CD4-positive, alpha-beta T cell (primary cell): ENCODE measurements around the gene GLB1L3. TPM values are rescaled to one million over a fixed set of nuclear protein-coding genes. Genes with fewer than 3 reads are reported as not detected.
A peak's percentile ranks its signal among the peaks of the same experiment; 100 is the strongest.

Experiments used
- ATAC-seq: fragments of 200-7000 bp; cut with Tn5 transposase; one replicate; pipeline ENCODE4 v1.10.0; 2022; ENCODE audit warnings: mild to moderate bottlenecking; ENCODE audit not compliant: poor library complexity
- CTCF ChIA-PET: fragments of 350-600 bp; sonication (Branson Sonifier 250); formaldehyde crosslinking; loops from one replicate; lab custom pipeline; 2021; ENCODE audit warnings: antibody characterized with exemption, inconsistent platforms; lab: Charles Lee
- POLR2A ChIA-PET: fragments of 350-600 bp; sonication (Branson Sonifier 250); formaldehyde crosslinking; loops from one replicate; lab custom pipeline; 2021; ENCODE audit warnings: antibody characterized with exemption, inconsistent platforms; lab: Charles Lee
- DNase-seq, 14 experiments: peaks; one replicate each; pipeline ENCODE4 v3.0.0-alpha.2; 2013 to 2020; ENCODE audit warnings: mixed read lengths in 2 of 14
- H3K27ac ChIP-seq, 2 donors: one replicate each; pipeline versions ENCODE4 v1.5.1 to v1.7.0; 2013; ENCODE audit warnings: low read length in 2 of 2, low read depth in 1 of 2, mild to moderate bottlenecking in 1 of 2
- H3K27me3 ChIP-seq, 2 experiments: 1 replicate in 1 of 2; 2 replicates in 1 of 2; pipeline versions ENCODE4 v1.6.1 to v1.7.0; 2013; ENCODE audit warnings: low read length in 2 of 2, control low read depth in 1 of 2, mild to moderate bottlenecking in 1 of 2, moderate library complexity in 1 of 2; ENCODE audit not compliant: insufficient read depth in 2 of 2, control insufficient read depth in 1 of 2
- H3K36me3 ChIP-seq: one replicate; pipeline ENCODE4 v1.6.1; 2013; ENCODE audit warnings: low read length, control low read depth; ENCODE audit not compliant: insufficient read depth
- H3K4me1 ChIP-seq: one replicate; pipeline ENCODE4 v1.6.1; 2013; ENCODE audit warnings: low read length, control low read depth; ENCODE audit not compliant: insufficient read depth
- H3K4me3 ChIP-seq: one replicate; pipeline ENCODE4 v1.5.1; 2013; ENCODE audit warnings: mild to moderate bottlenecking, low read length, moderate library complexity
- H3K9me3 ChIP-seq, 2 experiments: 1 replicate in 1 of 2; 2 replicates in 1 of 2; pipeline versions ENCODE4 v1.6.1 to v1.7.0; 2013; ENCODE audit warnings: low read length in 2 of 2, mild to moderate bottlenecking in 2 of 2, control low read depth in 1 of 2, moderate library complexity in 1 of 2; ENCODE audit not compliant: control insufficient read depth in 1 of 2, insufficient read depth in 1 of 2
- H3K27ac Mint-ChIP-seq: one replicate; pipeline ENCODE4 v1.8.0; 2020; ENCODE audit warnings: mixed read lengths
- H3K27me3 Mint-ChIP-seq: one replicate; pipeline ENCODE4 v1.8.0; 2021; ENCODE audit warnings: mixed read lengths
- H3K36me3 Mint-ChIP-seq: one replicate; pipeline ENCODE4 v1.8.0; 2021; ENCODE audit warnings: low read depth, mixed read lengths
- H3K4me1 Mint-ChIP-seq: one replicate; pipeline ENCODE4 v1.8.0; 2021; ENCODE audit warnings: low read depth, mixed read lengths
- H3K4me3 Mint-ChIP-seq: one replicate; pipeline ENCODE4 v1.8.0; 2020; ENCODE audit warnings: mild to moderate bottlenecking, mixed read lengths
- H3K9me3 Mint-ChIP-seq: one replicate; pipeline ENCODE4 v1.8.0; 2020; ENCODE audit warnings: mixed read lengths
- intact Hi-C, 2 experiments: fragments of 100-400 bp; cut with DNase I in 1 of 2; cut with micrococcal nuclease in 1 of 2; formaldehyde crosslinking; loops; one replicate each; pipeline versions ENCODE4 v1.15.1 to v1.9.0; 2023 to 2025; cut with DNase I, micrococcal nuclease
- total RNA-seq, 174 experiments: library from RNA in 2 of 174; stranded (reverse) in 2 of 174; gene quantifications; one replicate each; pipeline ENCODE4 v1.2.3 and lab custom pipeline; 2021 to 2026
- TF ChIP-seq, protein P1 (sequence below): fragments of 200-600 bp; IDR thresholded peaks from one replicate; pipeline ENCODE4 v1.8.0; 2022; ENCODE audit warnings: antibody characterized with exemption, mild to moderate bottlenecking

The GLB1L3 gene
- total RNA-seq, 2 experiments from 2014 or later = 1.3 to 1.5 TPM

GRCh38 chr11:134270250-134270714 is 5.9 kb upstream of the GLB1L3 start:
- peak overlapping the region; percentile 42 for H3K27ac Mint-ChIP-seq
- ChIA-PET POLR2A (no interaction called here), CTCF (interaction anchor here (0.9 to 1.2 kb wide), 4 partner anchors 8 to 63 kb away, joined by 3 to 6 read pairs (median 3); no protein-coding TSS in a partner anchor)
- peak overlapping the region; percentile 57 for H3K4me3 Mint-ChIP-seq
- H3K9me3 ChIP-seq = no peaks in the 10 kb centered on the region
- no peak overlapping the region for H3K27ac ChIP-seq
- no peaks in the 10 kb centered on the region for H3K9me3 Mint-ChIP-seq
- H3K27me3 ChIP-seq = no peaks in the 10 kb centered on the region
- TF ChIP-seq, protein P1, sequence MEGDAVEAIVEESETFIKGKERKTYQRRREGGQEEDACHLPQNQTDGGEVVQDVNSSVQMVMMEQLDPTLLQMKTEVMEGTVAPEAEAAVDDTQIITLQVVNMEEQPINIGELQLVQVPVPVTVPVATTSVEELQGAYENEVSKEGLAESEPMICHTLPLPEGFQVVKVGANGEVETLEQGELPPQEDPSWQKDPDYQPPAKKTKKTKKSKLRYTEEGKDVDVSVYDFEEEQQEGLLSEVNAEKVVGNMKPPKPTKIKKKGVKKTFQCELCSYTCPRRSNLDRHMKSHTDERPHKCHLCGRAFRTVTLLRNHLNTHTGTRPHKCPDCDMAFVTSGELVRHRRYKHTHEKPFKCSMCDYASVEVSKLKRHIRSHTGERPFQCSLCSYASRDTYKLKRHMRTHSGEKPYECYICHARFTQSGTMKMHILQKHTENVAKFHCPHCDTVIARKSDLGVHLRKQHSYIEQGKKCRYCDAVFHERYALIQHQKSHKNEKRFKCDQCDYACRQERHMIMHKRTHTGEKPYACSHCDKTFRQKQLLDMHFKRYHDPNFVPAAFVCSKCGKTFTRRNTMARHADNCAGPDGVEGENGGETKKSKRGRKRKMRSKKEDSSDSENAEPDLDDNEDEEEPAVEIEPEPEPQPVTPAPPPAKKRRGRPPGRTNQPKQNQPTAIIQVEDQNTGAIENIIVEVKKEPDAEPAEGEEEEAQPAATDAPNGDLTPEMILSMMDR = peak; percentile 25
- intact Hi-C loops = no loop called here
- peaks cover 59% of the 10 kb centered on the region for H3K4me1 Mint-ChIP-seq
- DNase-seq (peak in 5 of 14 experiments; percentile 11 to 71 (median 63)), ATAC-seq (peak; percentile 80)
- no peaks in the 10 kb centered on the region for H3K27me3 Mint-ChIP-seq
- H3K36me3 ChIP-seq = no peaks in the 10 kb centered on the region
- peaks cover 39% of the 10 kb centered on the region for H3K4me1 ChIP-seq
- H3K36me3 Mint-ChIP-seq = peaks cover 2% of the 10 kb centered on the region
- no peak overlapping the region for H3K4me3 ChIP-seq

GRCh38 chr11:134271978-134272377 is 4.2 kb upstream of the GLB1L3 start:
- TF ChIP-seq, protein P1 = no peak
- Histone ChIP-seq H3K36me3 (no peaks in the 10 kb centered on the region), H3K9me3 (peaks cover 0 to 3% of the 10 kb centered on the region in 2 experiments), H3K4me1 (peaks cover 42% of the 10 kb centered on the region), H3K4me3 (no peak overlapping the region), H3K27me3 (no peaks in the 10 kb centered on the region), H3K27ac (no peak overlapping the region)
- Mint-ChIP-seq H3K27ac (no peak overlapping the region), H3K4me3 (no peak overlapping the region), H3K4me1 (peaks cover 60% of the 10 kb centered on the region), H3K27me3 (no peaks in the 10 kb centered on the region), H3K9me3 (no peaks in the 10 kb centered on the region), H3K36me3 (peaks cover 12% of the 10 kb centered on the region)
- ATAC-seq = no peak
- ChIA-PET CTCF (no interaction called here), POLR2A (interaction anchor here (7.2 kb wide), 1 partner anchor 47 kb away, joined by 54 read pairs; the partner anchor contains the start of genes NCAPD3 and VPS26B)
- no peak for DNase-seq
- intact Hi-C loops = no loop called here

DNA sequence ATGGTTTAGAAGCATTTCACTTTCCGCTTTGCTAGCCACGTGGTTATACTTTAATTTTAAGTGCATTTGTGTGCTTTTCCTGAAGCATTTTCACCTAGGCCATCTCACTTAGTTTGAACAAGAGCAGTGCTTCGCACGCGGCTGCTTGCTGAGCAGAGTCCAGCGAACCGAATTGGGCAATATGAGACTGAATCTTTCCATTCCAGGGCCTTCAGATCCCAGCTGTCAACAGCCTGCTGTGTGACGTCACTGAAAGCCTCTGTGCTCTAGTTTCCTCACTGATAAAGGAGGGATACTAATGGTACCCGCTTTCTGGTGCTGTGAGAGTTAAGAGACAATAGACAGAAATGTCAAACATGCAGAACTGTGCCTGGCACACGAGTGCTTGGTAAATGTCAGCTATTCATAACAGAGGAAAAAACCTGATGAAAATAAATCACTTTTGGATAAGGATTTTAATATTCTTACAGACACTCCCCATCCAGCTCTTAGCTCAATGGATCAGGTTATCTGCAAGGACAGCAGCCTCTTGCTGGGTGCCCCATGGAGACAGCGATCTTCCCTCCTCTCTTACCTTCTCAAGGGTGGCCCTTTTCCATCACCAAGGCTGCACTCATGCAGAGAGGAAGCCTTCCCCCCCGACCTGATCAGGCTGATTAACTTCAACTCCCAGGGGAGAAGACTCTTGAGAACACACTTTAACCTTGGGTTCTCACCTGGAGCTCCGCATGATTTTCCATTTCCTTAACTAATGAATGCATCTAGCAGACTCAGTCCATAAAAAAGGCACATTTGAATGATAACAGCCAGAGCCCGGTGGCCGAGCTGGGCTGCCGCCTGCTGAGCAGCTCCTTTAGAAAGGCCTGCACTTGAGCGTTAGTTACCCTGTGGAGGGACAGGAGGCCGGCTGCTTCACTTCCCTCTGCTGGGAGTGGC is 3.5 kb upstream of the GLB1L3 start:
- DNase-seq = no peak

More for the DNA sequence above, 3.5 kb upstream of the GLB1L3 start:
- Histone ChIP-seq H3K27ac (no peak overlapping the region), H3K4me3 (no peak overlapping the region), H3K36me3 (no peaks in the 10 kb centered on the region), H3K27me3 (peaks cover 3 to 4% of the 10 kb centered on the region in 2 experiments), H3K4me1 (peaks cover 45% of the 10 kb centered on the region), H3K9me3 (peaks cover 0 to 9% of the 10 kb centered on the region in 2 experiments)
- CTCF ChIA-PET = interaction anchor here (2.1 to 3.4 kb wide), 2 partner anchors 11 to 49 kb away, joined by 6 to 23 read pairs; partner anchors contain the start of gene NCAPD3
- intact Hi-C loops = no loop called here
- Mint-ChIP-seq H3K4me1 (peaks cover 64% of the 10 kb centered on the region), H3K9me3 (no peaks in the 10 kb centered on the region), H3K27me3 (peaks cover 3% of the 10 kb centered on the region), H3K27ac (no peak overlapping the region), H3K36me3 (peaks cover 12% of the 10 kb centered on the region), H3K4me3 (peak overlapping the region; percentile 16)
- TF ChIP-seq, protein P1 = no peak
- no peak for ATAC-seq
- POLR2A ChIA-PET = interaction anchor here (3.7 to 7.2 kb wide), 2 partner anchors 20 to 48 kb away, joined by 44 to 54 read pairs; partner anchors contain the start of genes ACAD8, NCAPD3, THYN1 and VPS26B
